ENCODE data around the gene SLC25A10. TPM values are rescaled to one million over a fixed set of nuclear protein-coding genes. Genes with fewer than 3 reads are reported as not detected.

The SLC25A10 gene
- polyA plus RNA-seq, 1 donor from 2014 or later, result 8.7 TPM

DNA sequence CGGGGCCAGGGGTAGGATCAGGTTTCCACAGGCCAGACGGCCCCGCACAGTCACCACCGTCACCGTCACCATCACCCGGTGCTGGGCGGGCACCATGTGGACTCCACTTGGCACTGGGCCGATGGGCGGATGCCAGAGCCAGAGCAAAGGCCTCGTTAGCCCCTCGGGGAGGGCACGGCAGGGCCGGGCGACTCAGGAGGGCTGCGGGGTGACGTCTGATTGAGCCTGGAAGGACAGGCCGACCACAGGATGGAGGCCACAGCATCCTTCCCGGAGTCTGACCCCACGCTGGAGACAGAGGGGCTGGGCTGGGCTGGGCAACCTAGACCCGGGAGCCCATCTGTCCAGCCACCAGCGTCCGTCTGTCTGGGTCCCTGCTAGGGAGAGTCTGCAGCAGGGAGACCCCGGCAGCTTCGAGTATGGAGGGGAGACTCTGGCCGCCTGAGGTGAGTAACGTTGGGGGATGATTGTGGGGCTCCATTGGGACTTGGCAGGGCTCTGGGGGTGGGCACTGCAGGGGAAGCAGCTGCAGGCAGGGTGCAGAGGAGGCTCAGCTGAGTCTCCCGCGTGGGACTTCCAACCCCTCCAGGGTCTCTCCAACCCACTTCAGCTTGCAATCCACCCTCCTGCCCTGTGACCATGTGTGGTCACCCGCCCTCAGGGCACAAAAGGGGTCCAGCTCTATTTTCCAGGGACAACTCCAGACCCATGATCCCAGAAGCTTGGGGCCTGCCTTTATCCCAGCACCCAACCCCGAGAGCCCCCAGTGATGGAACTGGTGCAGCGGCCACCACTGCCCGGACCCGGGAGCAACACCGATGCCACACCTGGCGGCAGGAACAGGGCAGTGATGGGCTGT, 22.6 kb downstream of the SLC25A10 start:
- Histone ChIP-seq H3K9me2 (ENCODE audit: insufficient read depth, low read length) (no peaks in the 10 kb centered on the region), H3K79me2 (replicated peaks; ENCODE audit: insufficient read depth, low read length) (no peaks in the 10 kb centered on the region), H3K9ac (ENCODE audit: low read length) (no peak overlapping the region), H3K9me3 (ENCODE audit: low read length) (no peaks in the 10 kb centered on the region), H3K4me3 (ENCODE audit: low read length) (no peak overlapping the region), H3K36me3 (ENCODE audit: insufficient read depth, low read length) (no peaks in the 10 kb centered on the region), H2AFZ (ENCODE audit: low read depth, low read length) (no peak overlapping the region), H4K20me1 (ENCODE audit: insufficient read depth) (no peaks in the 10 kb centered on the region), H3K4me2 (ENCODE audit: low read length) (no peak overlapping the region), H3K27me3 (ENCODE audit: insufficient read depth, low read depth, low read length) (no peaks in the 10 kb centered on the region), H3K27ac (ENCODE audit: low read length) (no peak overlapping the region), H3F3A (ENCODE audit: insufficient read depth, low read length, poor library complexity, severe bottlenecking) (no peaks in the 10 kb centered on the region)
- no peak for TF ChIP-seq POLR2AphosphoS5 (IDR thresholded peaks at IDR 0.05)
- TF ChIP-seq EZH2 (IDR thresholded peaks at IDR 0.05; ENCODE audit: borderline replicate concordance, insufficient read depth, low read length, poor library complexity, severe bottlenecking), result no peak
- TF ChIP-seq SMC3 (conservative IDR thresholded peaks at IDR 0.05; ENCODE audit: poor library complexity), result no peak
- TF ChIP-seq EP300 (conservative IDR thresholded peaks at IDR 0.05; ENCODE audit: poor library complexity, severe bottlenecking), result no peak
- TF ChIP-seq, protein P1, sequence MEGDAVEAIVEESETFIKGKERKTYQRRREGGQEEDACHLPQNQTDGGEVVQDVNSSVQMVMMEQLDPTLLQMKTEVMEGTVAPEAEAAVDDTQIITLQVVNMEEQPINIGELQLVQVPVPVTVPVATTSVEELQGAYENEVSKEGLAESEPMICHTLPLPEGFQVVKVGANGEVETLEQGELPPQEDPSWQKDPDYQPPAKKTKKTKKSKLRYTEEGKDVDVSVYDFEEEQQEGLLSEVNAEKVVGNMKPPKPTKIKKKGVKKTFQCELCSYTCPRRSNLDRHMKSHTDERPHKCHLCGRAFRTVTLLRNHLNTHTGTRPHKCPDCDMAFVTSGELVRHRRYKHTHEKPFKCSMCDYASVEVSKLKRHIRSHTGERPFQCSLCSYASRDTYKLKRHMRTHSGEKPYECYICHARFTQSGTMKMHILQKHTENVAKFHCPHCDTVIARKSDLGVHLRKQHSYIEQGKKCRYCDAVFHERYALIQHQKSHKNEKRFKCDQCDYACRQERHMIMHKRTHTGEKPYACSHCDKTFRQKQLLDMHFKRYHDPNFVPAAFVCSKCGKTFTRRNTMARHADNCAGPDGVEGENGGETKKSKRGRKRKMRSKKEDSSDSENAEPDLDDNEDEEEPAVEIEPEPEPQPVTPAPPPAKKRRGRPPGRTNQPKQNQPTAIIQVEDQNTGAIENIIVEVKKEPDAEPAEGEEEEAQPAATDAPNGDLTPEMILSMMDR (IDR thresholded peaks at IDR 0.05; ENCODE audit: poor library complexity, severe bottlenecking), result no peak
- TF ChIP-seq RAD21 (conservative IDR thresholded peaks at IDR 0.05), result no peak
- TF ChIP-seq TAF1 (IDR thresholded peaks at IDR 0.05; ENCODE audit: low read depth), result no peak
- TF ChIP-seq MXI1 (conservative IDR thresholded peaks at IDR 0.05; ENCODE audit: poor library complexity, severe bottlenecking), result no peak
- TF ChIP-seq, protein P2, sequence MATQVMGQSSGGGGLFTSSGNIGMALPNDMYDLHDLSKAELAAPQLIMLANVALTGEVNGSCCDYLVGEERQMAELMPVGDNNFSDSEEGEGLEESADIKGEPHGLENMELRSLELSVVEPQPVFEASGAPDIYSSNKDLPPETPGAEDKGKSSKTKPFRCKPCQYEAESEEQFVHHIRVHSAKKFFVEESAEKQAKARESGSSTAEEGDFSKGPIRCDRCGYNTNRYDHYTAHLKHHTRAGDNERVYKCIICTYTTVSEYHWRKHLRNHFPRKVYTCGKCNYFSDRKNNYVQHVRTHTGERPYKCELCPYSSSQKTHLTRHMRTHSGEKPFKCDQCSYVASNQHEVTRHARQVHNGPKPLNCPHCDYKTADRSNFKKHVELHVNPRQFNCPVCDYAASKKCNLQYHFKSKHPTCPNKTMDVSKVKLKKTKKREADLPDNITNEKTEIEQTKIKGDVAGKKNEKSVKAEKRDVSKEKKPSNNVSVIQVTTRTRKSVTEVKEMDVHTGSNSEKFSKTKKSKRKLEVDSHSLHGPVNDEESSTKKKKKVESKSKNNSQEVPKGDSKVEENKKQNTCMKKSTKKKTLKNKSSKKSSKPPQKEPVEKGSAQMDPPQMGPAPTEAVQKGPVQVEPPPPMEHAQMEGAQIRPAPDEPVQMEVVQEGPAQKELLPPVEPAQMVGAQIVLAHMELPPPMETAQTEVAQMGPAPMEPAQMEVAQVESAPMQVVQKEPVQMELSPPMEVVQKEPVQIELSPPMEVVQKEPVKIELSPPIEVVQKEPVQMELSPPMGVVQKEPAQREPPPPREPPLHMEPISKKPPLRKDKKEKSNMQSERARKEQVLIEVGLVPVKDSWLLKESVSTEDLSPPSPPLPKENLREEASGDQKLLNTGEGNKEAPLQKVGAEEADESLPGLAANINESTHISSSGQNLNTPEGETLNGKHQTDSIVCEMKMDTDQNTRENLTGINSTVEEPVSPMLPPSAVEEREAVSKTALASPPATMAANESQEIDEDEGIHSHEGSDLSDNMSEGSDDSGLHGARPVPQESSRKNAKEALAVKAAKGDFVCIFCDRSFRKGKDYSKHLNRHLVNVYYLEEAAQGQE (IDR thresholded peaks at IDR 0.05; ENCODE audit: borderline replicate concordance), result no peak

DNA sequence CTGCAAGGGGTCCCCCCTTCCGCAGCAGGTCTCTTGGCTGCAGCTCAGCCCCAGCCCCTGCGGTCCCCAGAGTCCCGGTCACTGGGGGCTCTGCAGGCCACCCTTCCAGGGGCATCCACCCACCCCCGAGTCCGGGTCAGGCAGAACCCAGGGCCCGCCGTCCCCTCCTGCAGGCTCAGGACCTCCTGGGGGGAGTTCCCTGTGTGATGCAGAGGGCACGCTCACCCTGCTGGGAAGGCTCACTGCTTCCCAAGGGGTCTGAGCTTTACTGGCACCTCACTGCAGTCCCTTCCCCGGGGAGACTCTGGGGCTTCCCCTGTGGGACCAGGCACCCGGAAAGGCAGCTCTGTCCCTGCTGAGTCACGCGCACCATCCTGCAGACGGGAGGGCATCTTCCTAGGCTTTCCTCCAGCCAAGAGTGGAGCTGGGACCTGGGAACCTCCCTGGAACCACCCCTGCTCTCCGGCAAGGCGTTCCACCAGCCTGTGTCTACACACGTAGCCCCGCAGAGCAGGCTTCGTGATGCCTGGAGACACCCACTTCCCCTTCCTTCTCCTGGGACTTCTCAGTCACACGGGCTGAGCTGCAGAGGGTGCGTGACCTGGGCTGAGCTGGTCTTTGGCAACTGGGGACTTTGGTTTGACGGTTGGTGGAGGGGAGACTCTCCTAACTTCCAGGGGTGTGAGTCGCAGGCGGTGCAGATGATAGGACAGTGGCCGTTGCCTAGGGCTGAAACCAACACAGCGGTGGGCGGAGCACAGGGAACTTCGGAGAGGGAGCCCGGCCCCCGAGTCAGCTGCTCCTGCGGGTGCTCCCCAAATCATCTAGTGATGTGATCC, 23.4 kb downstream of the SLC25A10 start:
- Histone ChIP-seq H3K27ac (ENCODE audit: low read length) (no peak overlapping the region), H3K9ac (ENCODE audit: low read length) (no peak overlapping the region), H3K4me3 (ENCODE audit: low read length) (no peak overlapping the region), H3K79me2 (replicated peaks; ENCODE audit: insufficient read depth, low read length) (no peaks in the 10 kb centered on the region), H3K4me2 (ENCODE audit: low read length) (no peak overlapping the region), H3K27me3 (ENCODE audit: insufficient read depth, low read depth, low read length) (no peaks in the 10 kb centered on the region), H3K36me3 (ENCODE audit: insufficient read depth, low read length) (no peaks in the 10 kb centered on the region), H3K9me2 (ENCODE audit: insufficient read depth, low read length) (no peaks in the 10 kb centered on the region), H2AFZ (ENCODE audit: low read depth, low read length) (no peak overlapping the region), H3F3A (ENCODE audit: insufficient read depth, low read length, poor library complexity, severe bottlenecking) (no peaks in the 10 kb centered on the region), H3K9me3 (ENCODE audit: low read length) (no peaks in the 10 kb centered on the region), H4K20me1 (ENCODE audit: insufficient read depth) (no peaks in the 10 kb centered on the region)
- TF ChIP-seq SMC3 (conservative IDR thresholded peaks at IDR 0.05; ENCODE audit: poor library complexity) (no peak), POLR2AphosphoS5 (IDR thresholded peaks at IDR 0.05) (no peak), EZH2 (IDR thresholded peaks at IDR 0.05; ENCODE audit: borderline replicate concordance, insufficient read depth, low read length, poor library complexity, severe bottlenecking) (no peak), MXI1 (conservative IDR thresholded peaks at IDR 0.05; ENCODE audit: poor library complexity, severe bottlenecking) (no peak), TAF1 (IDR thresholded peaks at IDR 0.05; ENCODE audit: low read depth) (no peak), EP300 (conservative IDR thresholded peaks at IDR 0.05; ENCODE audit: poor library complexity, severe bottlenecking) (no peak), RAD21 (conservative IDR thresholded peaks at IDR 0.05) (no peak)
- TF ChIP-seq, protein P1 (IDR thresholded peaks at IDR 0.05; ENCODE audit: poor library complexity, severe bottlenecking), result no peak
- TF ChIP-seq, protein P2 (IDR thresholded peaks at IDR 0.05; ENCODE audit: borderline replicate concordance), result no peak

Measured in neural cell (in vitro differentiated cells).